IMR-90 (cell line): ENCODE results near the gene FLT4. TPM values are rescaled to one million over a fixed set of nuclear protein-coding genes. Genes with fewer than 3 reads are reported as not detected.

Source experiments
- ATAC-seq: fragments of 200-7000 bp; cut with Tn5 transposase; 2 replicates; pipeline ENCODE4 v1.9.1; 2020; ENCODE audit warnings: low read depth, mild to moderate bottlenecking, moderate library complexity
- BruUV-seq: library from RNA; stranded (reverse); fragments of 400-500 nt; replicated peaks from 2 replicates; lab custom pipeline; 2021; lab: Mats Ljungman, UMichigan
- CTCF ChIA-PET: fragments of 300-600 bp; formaldehyde crosslinking; extraction: SDS; loops from one replicate; lab custom pipeline; 2021; ENCODE audit warnings: antibody characterized with exemption; lab: Yijun Ruan, JAX
- POLR2A ChIA-PET: fragments of 300-600 bp; sonication (Branson Sonifier 250); formaldehyde crosslinking; loops from one replicate; lab custom pipeline; 2022; ENCODE audit warnings: antibody characterized with exemption; ENCODE audit not compliant: unreplicated experiment; lab: Charles Lee
- DNase-seq: peaks from one replicate; pipeline ENCODE4 v3.0.0; 2013
- H2AFZ ChIP-seq: replicated peaks from 2 replicates; pipeline ENCODE3; 2013; ENCODE audit warnings: low read length, mild to moderate bottlenecking; ENCODE audit not compliant: poor library complexity
- H2AK5ac ChIP-seq: 2 replicates; pipeline ENCODE4 v1.6.1; 2013; ENCODE audit warnings: low read depth, low read length, inconsistent platforms
- H2AK9ac ChIP-seq: replicated peaks from 2 replicates; pipeline ENCODE3; 2013; ENCODE audit warnings: mild to moderate bottlenecking, low read depth, low read length, moderate library complexity; ENCODE audit not compliant: poor library complexity
- H2BK120ac ChIP-seq: 2 replicates; pipeline ENCODE4 v1.6.1; 2013; ENCODE audit warnings: low read depth, low read length, inconsistent platforms
- H2BK15ac ChIP-seq: 3 replicates; pipeline ENCODE4 v1.6.1; 2013; ENCODE audit warnings: low read depth, low read length, inconsistent platforms
- H2BK20ac ChIP-seq: 2 replicates; pipeline ENCODE4 v1.6.1; 2013; ENCODE audit warnings: low read depth, mild to moderate bottlenecking, inconsistent platforms, low read length, moderate library complexity
- H2BK5ac ChIP-seq: 2 replicates; pipeline ENCODE4 v1.6.1; 2013; ENCODE audit warnings: mild to moderate bottlenecking, low read depth, low read length, inconsistent platforms; ENCODE audit not compliant: poor library complexity, severe bottlenecking
- H3K14ac ChIP-seq: replicated peaks from 2 replicates; pipeline ENCODE4 v1.6.1; 2013; ENCODE audit warnings: low read depth, low read length, inconsistent platforms
- H3K18ac ChIP-seq: 2 replicates; pipeline ENCODE4 v1.6.1; 2013; ENCODE audit warnings: low read depth, low read length, control low read depth
- H3K23ac ChIP-seq: 2 replicates; pipeline ENCODE4 v1.6.1; 2013; ENCODE audit warnings: low read depth, low read length, inconsistent platforms
- H3K27ac ChIP-seq: 2 replicates; pipeline ENCODE4 v1.5.1; 2013; ENCODE audit warnings: mild to moderate bottlenecking, control low read depth, low read length; ENCODE audit not compliant: insufficient read depth
- H3K27me3 ChIP-seq: 2 replicates; pipeline ENCODE4 v1.6.1; 2013; ENCODE audit warnings: low read length; ENCODE audit not compliant: control insufficient read depth, insufficient read depth
- H3K36me3 ChIP-seq: 2 replicates; pipeline ENCODE4 v1.6.1; 2013; ENCODE audit warnings: low read length, mixed read lengths; ENCODE audit not compliant: control insufficient read depth, insufficient read depth
- H3K4ac ChIP-seq: 2 replicates; pipeline ENCODE4 v1.6.1; 2013; ENCODE audit warnings: low read depth, low read length, inconsistent platforms
- H3K4me1 ChIP-seq: 2 replicates; pipeline ENCODE4 v1.6.1; 2013; ENCODE audit warnings: low read length, mixed read lengths; ENCODE audit not compliant: control insufficient read depth, insufficient read depth
- H3K4me2 ChIP-seq: 2 replicates; pipeline ENCODE4 v1.6.1; 2013; ENCODE audit warnings: low read depth, mild to moderate bottlenecking, control low read depth, low read length, moderate library complexity
- H3K4me3 ChIP-seq: 2 replicates; pipeline ENCODE4 v1.5.1; 2013; ENCODE audit warnings: low read depth, mild to moderate bottlenecking, control low read depth, low read length, moderate library complexity; ENCODE audit not compliant: insufficient read depth
- H3K56ac ChIP-seq: 2 replicates; pipeline ENCODE4 v1.6.1; 2013; ENCODE audit warnings: low read length, inconsistent platforms; ENCODE audit not compliant: insufficient read depth; ENCODE audit errors: extremely low read depth
- H3K79me1 ChIP-seq, 2 experiments: 2 replicates each; pipeline ENCODE4 v1.6.1; 2013; ENCODE audit warnings: low read length in 2 of 2, inconsistent platforms in 1 of 2, low read depth in 1 of 2
- H3K9ac ChIP-seq: 2 replicates; pipeline ENCODE4 v1.6.1; 2013; ENCODE audit warnings: low read depth, low read length, control low read depth
- H3K9me1 ChIP-seq: 2 replicates; pipeline ENCODE4 v1.6.1; 2013; ENCODE audit warnings: low read length, inconsistent platforms; ENCODE audit not compliant: insufficient read depth
- H3K9me3 ChIP-seq: 2 replicates; pipeline ENCODE4 v1.6.1; 2013; ENCODE audit warnings: low read length; ENCODE audit not compliant: control insufficient read depth, insufficient read depth
- H4K20me1 ChIP-seq: 2 replicates; pipeline ENCODE4 v1.6.1; 2013; ENCODE audit warnings: low read length, inconsistent platforms; ENCODE audit not compliant: insufficient read depth
- H4K5ac ChIP-seq: 2 replicates; pipeline ENCODE4 v1.6.1; 2013; ENCODE audit warnings: mild to moderate bottlenecking, low read depth, low read length, control low read depth
- H4K8ac ChIP-seq, 2 experiments: 2 replicates each; pipeline ENCODE4 v1.6.1; 2013; ENCODE audit warnings: low read depth in 2 of 2, low read length in 2 of 2, control low read depth in 1 of 2, inconsistent platforms in 1 of 2
- H4K91ac ChIP-seq: 2 replicates; pipeline ENCODE4 v1.6.1; 2013; ENCODE audit warnings: low read depth, low read length, inconsistent platforms; ENCODE audit not compliant: insufficient read depth
- MXI1 ChIP-seq: IDR thresholded peaks from 2 replicates; pipeline ENCODE4 v1.6.1; 2012; ENCODE audit warnings: low read depth, mild to moderate bottlenecking, low read length, moderate library complexity, borderline replicate concordance
- WGBS, 2 experiments: methylation state at CpG; one replicate each; pipeline versions ENCODE4 v1.1.5 to v1.1.7; 2013; ENCODE audit warnings: missing lambda C conversion rate in 2 of 2; ENCODE audit not compliant: insufficient read length in 1 of 2; ENCODE audit errors: extremely low coverage in 2 of 2; 5-methylcytosine and 5-hydroxymethylcytosine counted together
- dilution Hi-C: fragments of 300-500 bp; cut with HindIII; formaldehyde crosslinking; loops from one replicate; pipeline ENCODE4 v1.14.3; 2018; ENCODE audit warnings: low sequenced_read_pairs; ENCODE audit not compliant: unreplicated experiment
- in situ Hi-C: fragments of 300-500 bp; cut with MboI; formaldehyde crosslinking; loops from 3 replicates; pipeline ENCODE4 v1.14.3; 2019; ENCODE audit warnings: low sequenced_read_pairs, inconsistent platforms, mixed read lengths
- intact Hi-C: fragments of 100-400 bp; cut with micrococcal nuclease; formaldehyde crosslinking; loops from 2 replicates; pipeline ENCODE4 v1.10.0; 2022
- polyA plus RNA-seq, 3 experiments: library from polyadenylated mRNA; depleted of rRNA; stranded (reverse); fragments of >200 nt; gene quantifications; 2 replicates each; pipeline ENCODE4 v1.2.3, GENCODE V29; 2012; ENCODE audit warnings: low replicate concordance in 1 of 3
- total RNA-seq: library from RNA; depleted of rRNA; stranded (reverse); fragments of >200 nt; gene quantifications from 2 replicates; pipeline ENCODE4 v1.2.3, GENCODE V29; 2012

Gene FLT4
- total and polyA plus RNA-seq, 2 of the 4 experiments (the other 2 are of a cell fraction): under 0.01 to 0.07 TPM

GRCh38 chr5:180612683-180613082, 36.7 kb downstream of the FLT4 start:
- Histone ChIP-seq H4K91ac (no peak overlapping the region), H2BK20ac (no peak overlapping the region), H2BK120ac (no peak overlapping the region), H3K9me1 (no peaks in the 10 kb centered on the region), H3K9me3 (no peaks in the 10 kb centered on the region), H3K4ac (no peak overlapping the region), H2BK15ac (no peak overlapping the region), H3K79me1 (no peaks in the 10 kb centered on the region), H2BK5ac (no peak overlapping the region), H3K36me3 (no peaks in the 10 kb centered on the region), H2AK9ac (no peak overlapping the region), H3K14ac (no peak overlapping the region), H3K23ac (no peak overlapping the region), H3K9ac (no peak overlapping the region), H3K27ac (no peak overlapping the region), H3K4me1 (no peaks in the 10 kb centered on the region), H3K4me2 (no peak overlapping the region), H4K5ac (no peak overlapping the region), H3K4me3 (no peak overlapping the region), H3K27me3 (peaks cover 6% of the 10 kb centered on the region; the same call in 1 of the 2 replicates), H2AFZ (no peak overlapping the region), H2AK5ac (no peak overlapping the region), H3K18ac (no peak overlapping the region), H4K8ac (no peak overlapping the region), H3K56ac (no peak overlapping the region), H4K20me1 (no peaks in the 10 kb centered on the region)
- DNase-seq: no peak
- ChIA-PET CTCF (no interaction called here), POLR2A (no interaction called here)
- no peak for ATAC-seq
- WGBS, 2 experiments: 67% methylated on average over 7 of the region's 15 CpGs; no CpG with 5 or more reads in 1 of the 2 experiments
- dilution Hi-C loops (no loop called here), intact Hi-C loops (no loop called here), in situ Hi-C loops (no loop called here)
- BruUV-seq: no TSS peak
- no peak for TF ChIP-seq MXI1
